ENCODE measurements around the gene TMEM269.
"Not testable (repeated sequence)": the region's sequence is repeated elsewhere in the genome, so short reads cannot be mapped to it uniquely, and the experiment has no call there.

Gene TMEM269

DNA sequence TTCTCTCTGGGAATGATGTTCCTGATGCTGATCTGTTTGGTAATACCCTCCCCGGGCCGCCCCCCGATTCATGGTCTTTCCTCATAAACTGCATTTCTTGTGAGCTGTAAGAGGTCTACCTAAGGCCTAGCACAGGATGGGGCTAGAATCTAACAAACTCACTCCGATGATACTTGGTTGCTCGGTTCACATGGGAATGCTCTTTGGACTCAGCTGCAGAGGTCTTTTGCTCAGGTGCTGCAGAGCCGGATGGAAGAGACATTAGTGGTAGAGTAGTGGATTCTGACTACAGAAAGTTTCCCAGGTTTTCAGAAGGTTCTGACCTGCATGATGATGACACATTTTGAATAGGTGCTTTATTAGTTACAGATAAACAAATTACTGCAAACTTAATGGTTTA lies 8.3 kb upstream of the TMEM269 start:
- no peak for DNase-seq (ENCODE audit: low read depth)

DNA sequence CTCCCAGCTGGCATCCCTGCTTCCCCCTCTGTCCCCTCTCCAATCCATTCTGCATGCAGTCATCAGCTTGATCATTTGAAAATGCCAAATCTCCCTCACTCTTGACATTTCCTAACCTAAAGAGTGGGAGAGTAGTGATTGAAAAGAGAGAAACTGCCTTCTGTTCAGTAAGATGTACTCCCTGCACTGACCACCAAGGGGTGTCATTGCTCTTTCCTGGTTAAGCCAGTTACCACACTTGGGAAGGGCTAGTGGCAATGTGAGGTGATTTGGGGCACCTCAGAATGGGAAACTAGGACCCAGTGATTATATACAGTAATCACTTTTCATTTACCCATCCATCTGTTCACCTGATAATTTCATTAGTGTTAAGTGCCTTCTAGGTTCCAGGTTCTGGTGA lies 6.9 kb upstream of the TMEM269 start:
- DNase-seq (ENCODE audit: low read depth), result no peak

GRCh38 chr1:42779725-42780124 lies 5.1 kb upstream of the TMEM269 start:
- no peak for DNase-seq (ENCODE audit: low read depth)

- DNase-seq (ENCODE audit: low read depth), result no peak
Observed at GRCh38 chr1:42780176-42780575, 4.6 kb upstream of the TMEM269 start.

GRCh38 chr1:42783092-42783491 lies 1.7 kb upstream of the TMEM269 start:
- DNase-seq (ENCODE audit: low read depth), result no peak

- no peak for DNase-seq (ENCODE audit: low read depth)
Observed at GRCh38 chr1:42784547-42784945, 245 bp upstream of the TMEM269 start.

DNA sequence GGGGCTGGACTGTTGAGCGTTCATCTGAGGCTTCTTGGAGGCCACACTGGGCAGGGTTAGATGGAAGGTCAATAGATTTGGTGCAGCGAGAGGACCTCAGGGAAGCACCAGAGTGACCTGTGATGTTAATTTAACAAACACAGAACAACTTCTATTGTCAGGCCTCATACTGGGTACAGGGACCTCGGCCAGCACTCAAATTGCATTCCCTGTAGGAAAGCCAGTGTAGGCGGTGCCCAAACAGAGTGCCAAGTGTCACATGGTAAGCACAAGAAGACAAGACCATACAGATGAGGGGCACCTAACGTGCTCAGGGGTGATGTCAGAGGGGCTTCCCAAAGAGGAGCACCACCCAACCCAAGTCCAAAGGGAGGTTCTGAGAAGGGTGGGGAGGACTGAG lies 1.3 kb downstream of the TMEM269 start:
- DNase-seq (ENCODE audit: low read depth), result no peak

DNA sequence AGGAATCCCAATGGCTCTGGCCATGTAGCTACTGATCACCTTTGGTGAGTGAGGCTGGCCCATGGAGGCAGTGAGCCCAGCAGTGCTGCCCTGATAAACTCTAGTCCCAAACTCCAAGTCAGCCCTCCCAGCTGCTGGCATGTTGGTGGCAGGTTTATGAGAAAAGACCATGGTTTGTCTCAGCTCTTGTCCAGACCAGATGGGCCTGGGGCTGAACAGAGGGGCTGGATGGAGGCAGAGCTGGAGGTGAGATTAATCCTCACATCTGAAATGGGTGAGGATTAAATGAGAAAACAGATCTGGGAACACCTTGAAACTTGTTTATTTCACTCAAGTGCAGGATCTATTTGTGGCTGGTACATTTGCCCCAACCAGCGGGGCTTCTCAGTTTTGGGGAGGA lies 3.2 kb downstream of the TMEM269 start:
- no peak for DNase-seq (ENCODE audit: low read depth)

DNA sequence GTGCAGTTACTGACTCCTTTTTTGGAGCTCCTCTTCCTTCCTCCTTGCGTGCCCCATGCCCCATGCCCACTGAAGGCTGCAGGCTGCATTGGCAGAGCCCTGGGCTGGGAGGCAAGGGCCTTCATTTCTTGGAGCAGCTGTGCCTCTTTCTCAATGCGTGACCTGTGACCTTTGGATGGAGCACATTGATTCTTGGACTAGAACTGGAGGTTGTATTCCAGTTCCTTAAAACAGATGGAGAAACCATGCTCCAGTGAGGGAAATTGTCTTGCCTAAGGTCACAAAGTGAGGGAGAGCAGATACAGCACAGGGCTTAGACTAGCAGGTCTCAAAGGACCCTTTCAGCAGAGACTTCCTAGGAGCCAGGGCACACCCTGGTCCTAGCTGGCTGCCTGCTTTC lies 9.0 kb downstream of the TMEM269 start:
- DNase-seq (ENCODE audit: low read depth), result no peak

- no peak for DNase-seq (ENCODE audit: low read depth)
Observed at GRCh38 chr1:42797414-42797813, 12.6 kb downstream of the TMEM269 start.

DNA sequence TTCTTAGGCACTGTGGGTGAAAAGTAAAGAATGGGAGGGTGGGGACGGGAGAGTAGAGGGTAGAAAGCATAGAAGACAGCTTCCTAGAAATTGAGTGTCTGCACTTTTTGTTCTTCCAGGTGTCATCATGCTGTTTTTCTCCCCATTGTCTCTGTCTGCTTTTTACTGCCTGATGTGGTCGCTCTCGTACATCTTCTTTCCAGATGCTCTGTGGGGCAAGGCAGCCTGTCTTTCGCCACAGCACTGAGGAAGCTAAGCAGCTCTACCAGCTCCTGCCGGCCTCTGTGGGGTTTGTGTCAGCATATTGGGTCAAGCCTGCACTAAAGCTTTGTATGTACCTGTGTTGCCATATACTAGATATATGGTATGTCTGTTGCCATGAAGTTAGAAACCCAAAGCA lies 13.2 kb downstream of the TMEM269 start:
- DNase-seq (ENCODE audit: low read depth), result no peak

- DNase-seq (ENCODE audit: low read depth), result no peak
Observed at GRCh38 chr1:42801832-42802473, 17.2 kb downstream of the TMEM269 start.

GRCh38 chr1:42806171-42806570 lies 21.4 kb downstream of the TMEM269 start:
- no peak for DNase-seq (ENCODE audit: low read depth)

GRCh38 chr1:42806593-42806992 lies 21.8 kb downstream of the TMEM269 start:
- DNase-seq (ENCODE audit: low read depth), result no peak

DNA sequence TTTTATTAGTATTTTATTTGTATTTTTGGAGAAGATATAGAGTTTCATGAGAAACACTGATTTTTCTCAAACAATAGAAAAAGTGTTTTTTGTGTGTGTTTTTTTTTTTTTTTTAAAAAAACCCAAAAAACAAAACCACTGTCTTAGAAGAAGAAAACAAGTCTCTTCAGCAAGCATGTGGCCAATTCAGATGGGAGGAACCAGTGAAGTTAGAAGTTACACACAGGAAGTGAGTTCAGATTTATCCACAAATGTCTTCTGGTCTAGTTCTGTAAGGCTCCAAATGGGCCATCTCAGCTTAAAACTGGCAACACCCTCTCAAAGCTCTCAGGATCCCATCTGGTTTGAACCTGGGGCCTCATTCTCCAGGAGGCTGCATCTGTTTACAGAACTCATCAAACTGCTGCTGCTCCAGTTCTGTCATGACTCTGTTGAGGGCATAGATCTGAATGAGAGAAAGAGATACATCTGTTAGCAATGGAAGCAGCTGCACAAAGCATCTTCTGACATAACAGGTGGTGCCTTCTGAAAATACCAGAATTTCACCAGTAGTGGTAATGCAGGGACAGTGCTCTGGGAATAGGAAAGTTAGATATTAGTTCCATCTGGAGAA lies 22.4 kb downstream of the TMEM269 start:
- DNase-seq (ENCODE audit: low read depth), result no peak

DNA sequence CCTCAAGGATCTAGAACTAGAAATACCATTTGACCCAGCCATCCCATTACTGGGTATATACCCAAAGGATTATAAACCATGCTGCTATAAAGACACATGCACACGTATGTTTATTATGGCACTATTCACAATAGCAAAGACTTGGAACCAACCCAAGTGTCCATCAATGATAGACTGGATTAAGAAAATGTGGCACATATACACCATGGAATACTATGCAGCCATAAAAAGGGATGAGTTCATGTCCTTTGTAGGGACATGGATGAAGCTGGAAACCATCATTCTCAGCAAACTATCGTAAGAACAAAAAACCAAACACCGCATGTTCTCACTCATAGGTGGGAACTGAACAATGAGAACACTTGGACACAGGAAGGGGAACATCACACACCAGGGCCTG lies 30.0 kb downstream of the TMEM269 start:
- not testable (repeated sequence) for DNase-seq (ENCODE audit: low read depth)

GRCh38 chr1:42815941-42816584 lies 31.3 kb downstream of the TMEM269 start:
- no peak for DNase-seq (ENCODE audit: low read depth)

DNA sequence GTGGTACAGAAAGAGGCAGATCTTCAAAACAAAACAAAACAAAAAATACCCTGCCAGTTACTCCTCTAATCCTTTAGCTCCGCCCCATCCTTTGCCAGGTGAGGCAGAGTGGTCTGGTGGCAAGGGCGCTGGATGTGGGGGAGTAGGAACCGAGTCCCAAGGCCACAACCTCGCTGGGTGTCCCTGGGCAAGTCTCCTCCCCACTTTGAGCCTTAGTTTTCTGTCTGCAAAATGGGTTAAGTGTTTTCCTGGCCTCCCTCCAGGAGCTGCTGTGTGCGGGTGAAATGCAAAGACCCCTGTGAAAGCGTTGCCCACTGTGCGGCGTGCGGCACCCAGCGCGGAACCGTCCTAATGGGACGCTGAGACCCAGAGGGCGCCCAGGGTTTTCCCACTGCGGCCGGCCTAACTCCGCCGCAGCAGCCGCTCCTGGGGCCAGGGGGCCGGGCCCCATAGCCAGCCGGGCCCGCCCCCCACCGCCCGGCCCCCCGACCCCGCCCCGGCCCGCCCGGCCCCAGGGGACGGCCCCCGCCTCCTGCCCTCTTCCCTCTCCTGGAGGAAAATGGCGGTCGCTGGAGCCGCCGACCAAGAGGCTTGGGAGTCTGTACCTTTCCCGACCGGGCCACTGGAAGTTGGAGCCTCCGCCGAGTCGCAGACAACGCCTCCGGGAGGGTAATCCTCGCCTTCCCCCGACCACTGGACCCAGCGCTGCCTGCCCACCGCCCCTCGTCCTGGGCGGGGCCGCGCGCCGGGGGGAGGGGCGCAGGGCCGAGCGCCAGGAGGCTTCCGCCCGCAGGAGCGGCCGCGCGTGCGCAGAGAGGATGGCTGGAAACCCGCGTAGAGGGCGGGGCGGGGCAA lies 32.0 kb downstream of the TMEM269 start, which contains the start of the genes ERMAP and SVBP:
Gene ERMAP, plus strand, starts transcription at position 538 of the 855 bp plus-strand sequence. CDS start 13,327 bp downstream, outside the sequence.
Gene SVBP, minus strand, starts transcription at position 813 of the 855 bp plus-strand sequence. CDS start 853 bp downstream, outside the sequence.
- DNase-seq (ENCODE audit: low read depth), result peak; percentile 97

DNA sequence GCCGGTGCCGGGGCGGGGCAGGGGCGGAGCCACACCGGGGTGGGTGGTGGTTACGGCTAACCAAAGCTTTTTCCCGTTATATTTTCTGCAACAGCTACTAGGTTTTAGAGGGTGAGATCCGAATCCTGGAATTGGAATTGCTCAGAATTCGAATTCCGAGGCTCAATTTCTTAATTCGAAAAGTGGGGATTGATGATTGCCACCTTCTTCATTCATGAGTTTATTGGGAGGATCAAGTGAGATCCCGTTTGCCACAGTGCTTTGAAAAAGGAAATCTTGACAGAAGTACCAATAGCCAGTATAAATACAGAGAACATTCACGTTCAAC lies 32.6 kb downstream of the TMEM269 start:
- no peak for DNase-seq (ENCODE audit: low read depth)

GRCh38 chr1:42817976-42818375 lies 33.2 kb downstream of the TMEM269 start:
- no peak for DNase-seq (ENCODE audit: low read depth)

- no peak for DNase-seq (ENCODE audit: low read depth)
Observed at GRCh38 chr1:42820813-42821212, 36.0 kb downstream of the TMEM269 start.

DNA sequence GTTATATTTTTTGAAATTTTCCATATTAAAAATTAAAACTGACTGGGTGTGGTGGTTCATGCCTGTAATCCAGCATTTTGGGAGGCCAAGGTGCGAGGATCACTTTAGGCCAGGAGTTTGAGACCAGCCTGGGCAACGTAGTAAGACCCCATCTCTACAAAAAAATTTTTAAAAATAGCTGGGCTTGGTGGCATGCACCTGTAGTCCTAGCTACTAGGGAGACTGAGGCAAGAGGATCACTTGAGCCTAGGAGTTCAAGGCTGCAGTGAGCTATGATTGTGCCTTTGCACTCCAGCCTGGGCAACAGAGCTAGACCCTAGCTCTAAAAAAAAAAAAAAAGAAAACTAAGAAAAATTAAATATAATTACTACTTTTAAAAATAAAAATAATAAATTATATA lies 36.9 kb downstream of the TMEM269 start:
- DNase-seq (ENCODE audit: low read depth), result no peak

Measured in activated T-cell treated with anti-CD3 and anti-CD28 coated beads for 1 hour (primary cell).